CD14-positive monocyte (primary cell): ENCODE data around the gene FAF1. TPM values are rescaled to one million over a fixed set of nuclear protein-coding genes. Genes with fewer than 3 reads are reported as not detected.

ENCODE experiments used
- DNase-seq, 3 donors: peaks; one replicate each; pipeline ENCODE4 v3.0.0-alpha.2; 2011 to 2022
- H2AFZ ChIP-seq: 2 replicates; pipeline ENCODE4 v1.6.0; 2012; ENCODE audit warnings: mild to moderate bottlenecking, low read depth, low read length, inconsistent platforms; ENCODE audit not compliant: insufficient read depth, poor library complexity, severe bottlenecking
- H3K27ac ChIP-seq, 2 donors: 1 replicate in 1 of 2; 2 replicates in 1 of 2; pipeline ENCODE4 v1.5.1; 2012 to 2013; ENCODE audit warnings: low read length in 2 of 2, control low read depth in 1 of 2, inconsistent platforms in 1 of 2, low read depth in 1 of 2, mild to moderate bottlenecking in 1 of 2
- H3K27me3 ChIP-seq, 2 donors: one replicate each; pipeline versions ENCODE4 v1.6.0 to v1.6.1; 2011 to 2013; ENCODE audit warnings: low read length in 2 of 2; ENCODE audit not compliant: control insufficient read depth in 2 of 2, insufficient read depth in 2 of 2
- H3K36me3 ChIP-seq, 2 donors: replicated peaks in 1 of 2; 1 replicate in 1 of 2; 2 replicates in 1 of 2; pipeline versions ENCODE4 v1.5.1 to v1.6.1; 2012 to 2013; ENCODE audit warnings: low read length in 2 of 2, control low read depth in 1 of 2, inconsistent platforms in 1 of 2, mild to moderate bottlenecking in 1 of 2; ENCODE audit not compliant: insufficient read depth in 2 of 2, control insufficient read depth in 1 of 2
- H3K4me1 ChIP-seq, 2 donors: 1 replicate in 1 of 2; 2 replicates in 1 of 2; pipeline versions ENCODE4 v1.5.1 to v1.6.1; 2012 to 2013; ENCODE audit warnings: low read length in 2 of 2, control low read depth in 1 of 2, inconsistent platforms in 1 of 2, mild to moderate bottlenecking in 1 of 2, moderate library complexity in 1 of 2; ENCODE audit not compliant: insufficient read depth in 2 of 2, control insufficient read depth in 1 of 2
- H3K4me2 ChIP-seq: replicated peaks from 2 replicates; pipeline ENCODE3; 2012; ENCODE audit warnings: low read length, moderate library complexity, mild to moderate bottlenecking; ENCODE audit not compliant: poor library complexity, severe bottlenecking; ENCODE audit errors: extremely low read depth
- H3K4me3 ChIP-seq, 3 experiments: fragments of 200-600 bp in 1 of 3; sonication (generic) in 1 of 3; replicated peaks in 1 of 3; 1 replicate in 2 of 3; 2 replicates in 1 of 3; pipeline ENCODE4 v1.5.1; 2011 to 2013; ENCODE audit warnings: low read length in 3 of 3, mild to moderate bottlenecking in 3 of 3, control low read depth in 2 of 3, low read depth in 2 of 3, inconsistent platforms in 1 of 3, moderate library complexity in 1 of 3
- H3K79me2 ChIP-seq: 2 replicates; pipeline ENCODE4 v1.6.0; 2012; ENCODE audit warnings: mild to moderate bottlenecking, control low read depth, inconsistent platforms, low read length, moderate library complexity; ENCODE audit not compliant: insufficient read depth
- H3K9ac ChIP-seq: 2 replicates; pipeline ENCODE4 v1.6.0; 2017; ENCODE audit warnings: low read length, mild to moderate bottlenecking; ENCODE audit not compliant: insufficient read depth, poor library complexity, severe bottlenecking
- H3K9me3 ChIP-seq, 2 donors: replicated peaks in 1 of 2; 1 replicate in 1 of 2; 2 replicates in 1 of 2; pipeline versions ENCODE4 v1.5.1 to v1.6.1; 2012 to 2013; ENCODE audit warnings: low read length in 2 of 2, control low read depth in 1 of 2; ENCODE audit not compliant: control insufficient read depth in 1 of 2, insufficient read depth in 1 of 2
- H4K20me1 ChIP-seq: 2 replicates; pipeline ENCODE4 v1.6.0; 2012; ENCODE audit warnings: mild to moderate bottlenecking, low read length, control low read depth, moderate library complexity; ENCODE audit not compliant: insufficient read depth
- H3K27ac Mint-ChIP-seq, 7 donors: one replicate each; pipeline ENCODE4 v1.8.0; 2020; ENCODE audit warnings: mild to moderate bottlenecking in 7 of 7, mixed read lengths in 7 of 7, moderate library complexity in 6 of 7, inconsistent platforms in 2 of 7
- H3K27me3 Mint-ChIP-seq, 3 donors: one replicate each; pipeline ENCODE4 v1.8.0; 2021 to 2022; ENCODE audit warnings: low read depth in 3 of 3, mild to moderate bottlenecking in 3 of 3, mixed read lengths in 3 of 3, moderate library complexity in 3 of 3, inconsistent platforms in 1 of 3
- H3K36me3 Mint-ChIP-seq, 2 donors: one replicate each; pipeline ENCODE4 v1.8.0; 2020; ENCODE audit warnings: mixed read lengths in 2 of 2, inconsistent platforms in 1 of 2, mild to moderate bottlenecking in 1 of 2
- H3K4me1 Mint-ChIP-seq: one replicate; pipeline ENCODE4 v1.8.0; 2020; ENCODE audit warnings: mild to moderate bottlenecking, mixed read lengths
- H3K4me3 Mint-ChIP-seq, 2 donors: one replicate each; pipeline ENCODE4 v1.8.0; 2020; ENCODE audit warnings: mild to moderate bottlenecking in 2 of 2, mixed read lengths in 2 of 2, moderate library complexity in 1 of 2
- H3K9me3 Mint-ChIP-seq, 7 donors: one replicate each; pipeline ENCODE4 v1.8.0; 2020 to 2022; ENCODE audit warnings: mixed read lengths in 7 of 7, mild to moderate bottlenecking in 6 of 7, moderate library complexity in 6 of 7, inconsistent platforms in 2 of 7
- CTCF ChIP-seq: fragments of 200-600 bp; IDR thresholded peaks from one replicate; pipeline ENCODE4 v1.8.0; 2022; ENCODE audit warnings: antibody characterized with exemption, mild to moderate bottlenecking
- WGBS: methylation state at CpG from one replicate; pipeline ENCODE4 v1.1.5; 2013; ENCODE audit warnings: missing lambda C conversion rate; ENCODE audit not compliant: insufficient coverage; 5-methylcytosine and 5-hydroxymethylcytosine counted together
- intact Hi-C, 2 donors: fragments of 100-400 bp; cut with micrococcal nuclease; formaldehyde crosslinking; loops; one replicate each; pipeline versions ENCODE4 v1.15.0 to v1.15.1; 2023
- polyA plus RNA-seq, 3 donors: library from polyadenylated mRNA; depleted of rRNA in 1 of 3; unstranded in 2 of 3; stranded (reverse) in 1 of 3; fragments of 300-500 nt in 2 of 3; fragments of >200 nt in 1 of 3; fragmentation: Illumina TruSeq in 2 of 3; gene quantifications; 1 replicate in 2 of 3; 2 replicates in 1 of 3; pipeline ENCODE4 v1.2.3, GENCODE V29; 2012 to 2021

Gene FAF1
- polyA plus RNA-seq, 3 donors = 11.4 to 29.6 (median 16.9) TPM

DNA sequence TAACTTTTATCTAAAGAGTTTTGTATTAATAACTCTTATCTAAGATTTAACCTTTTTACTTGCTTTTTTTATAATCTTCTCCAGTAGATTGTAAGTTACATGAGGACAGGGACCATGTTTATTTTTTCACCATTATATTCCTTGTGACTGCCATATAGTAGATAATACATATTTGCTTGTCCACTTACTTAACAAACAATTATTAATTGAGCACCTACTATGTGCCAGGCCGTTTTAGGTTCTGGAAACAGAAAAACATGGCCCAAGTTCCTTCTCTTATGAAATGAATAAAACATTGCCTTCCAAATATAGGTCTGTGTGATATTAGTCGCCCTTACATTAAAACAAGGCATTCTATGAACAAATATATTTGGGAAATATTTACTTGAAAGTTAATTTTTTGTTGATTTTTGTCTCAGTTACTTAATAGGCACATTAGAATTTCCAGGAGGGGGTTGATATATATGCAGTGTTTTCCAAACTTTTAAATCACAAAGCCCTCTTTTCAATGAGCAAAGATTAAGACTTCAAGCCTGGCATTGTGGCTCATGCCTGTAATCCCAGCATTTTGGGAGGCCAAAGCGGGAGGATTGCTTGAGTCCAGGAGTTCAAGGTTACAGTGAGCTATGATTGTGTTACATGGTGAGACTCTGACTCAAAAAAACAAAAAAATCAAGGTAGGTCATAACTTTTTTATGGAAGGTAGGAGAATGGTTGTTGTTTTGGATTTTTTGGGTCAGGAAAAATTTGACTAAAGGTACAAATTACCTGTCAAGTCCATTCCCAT is 32.7 kb upstream of the FAF1 start:
- Histone ChIP-seq H3K27ac (no peak overlapping the region), H3K4me3 (no peak overlapping the region), H3K9ac (no peak overlapping the region), H3K27me3 (peaks cover 3 to 7% of the 10 kb centered on the region in 2 donors), H3K36me3 (no peaks in the 10 kb centered on the region), H3K4me2 (no peak overlapping the region), H2AFZ (no peak overlapping the region), H4K20me1 (no peaks in the 10 kb centered on the region), H3K9me3 (no peaks in the 10 kb centered on the region), H3K79me2 (no peaks in the 10 kb centered on the region), H3K4me1 (no peaks in the 10 kb centered on the region)
- intact Hi-C loops = no loop called here
- no peak for TF ChIP-seq CTCF
- H3K27me3 Mint-ChIP-seq = peaks cover 13 to 28% (median 22%) of the 10 kb centered on the region in 3 donors
- no peaks in the 10 kb centered on the region for H3K4me1 Mint-ChIP-seq
- H3K27ac Mint-ChIP-seq = no peak overlapping the region
- H3K4me3 Mint-ChIP-seq = no peak overlapping the region
- WGBS = 100% methylated on average over 1 of the region's 3 CpGs
- H3K36me3 Mint-ChIP-seq = no peaks in the 10 kb centered on the region
- DNase-seq = no peak
- peaks cover 0 to 2% (median 2%) of the 10 kb centered on the region in 7 donors for H3K9me3 Mint-ChIP-seq

DNA sequence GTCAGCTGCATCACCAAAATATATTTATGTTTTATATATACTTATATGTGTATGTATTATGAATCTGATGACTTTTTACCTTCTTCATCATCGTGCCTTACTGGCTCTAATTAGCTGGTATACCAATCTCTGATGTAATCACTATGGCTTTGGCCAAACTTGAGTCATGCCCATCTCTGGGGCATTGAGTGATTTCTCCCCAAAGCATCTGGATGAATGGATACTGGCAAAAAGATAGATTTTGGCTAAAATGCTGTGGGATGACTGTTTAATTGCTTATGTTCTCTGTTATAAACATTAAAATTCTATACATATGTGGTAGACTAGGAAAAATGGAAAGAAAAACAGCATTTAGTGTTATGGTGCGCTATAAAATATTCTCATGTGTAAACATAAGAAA is 29.6 kb upstream of the FAF1 start:
- H2AFZ ChIP-seq = no peak overlapping the region
- no peaks in the 10 kb centered on the region for H3K36me3 ChIP-seq
- H4K20me1 ChIP-seq = no peaks in the 10 kb centered on the region
- no peak overlapping the region for H3K9ac ChIP-seq
- DNase-seq = no peak
- H3K9me3 ChIP-seq = no peaks in the 10 kb centered on the region
- no peak overlapping the region for H3K27ac ChIP-seq
- no peak overlapping the region for H3K4me2 ChIP-seq
- intact Hi-C loops = no loop called here
- no peak overlapping the region for H3K4me3 ChIP-seq
- TF ChIP-seq CTCF = no peak
- Mint-ChIP-seq H3K36me3 (no peaks in the 10 kb centered on the region), H3K27ac (no peak overlapping the region), H3K4me3 (no peak overlapping the region), H3K9me3 (peaks cover 0 to 5% (median 0%) of the 10 kb centered on the region in 7 donors), H3K27me3 (peaks cover 21 to 35% (median 23%) of the 10 kb centered on the region in 3 donors), H3K4me1 (no peaks in the 10 kb centered on the region)
- H3K27me3 ChIP-seq = peaks cover 18 to 29% of the 10 kb centered on the region in 2 donors
- H3K79me2 ChIP-seq = no peaks in the 10 kb centered on the region
- no peaks in the 10 kb centered on the region for H3K4me1 ChIP-seq
- no CpG with 5 or more reads among the region's 2 CpGs for WGBS
